H1 (cell line): ENCODE data around the gene MED17. TPM values are rescaled to one million over a fixed set of nuclear protein-coding genes. Genes with fewer than 3 reads are reported as not detected.

Source experiments
- CTCF ChIA-PET: fragments of 300-600 bp; sonication (Branson Sonifier 250); formaldehyde crosslinking; loops from one replicate; lab custom pipeline; 2021; ENCODE audit not compliant: partially characterized antibody; lab: Charles Lee
- POLR2A ChIA-PET: fragments of 300-600 bp; sonication (Branson Sonifier 250); formaldehyde crosslinking; loops from one replicate; lab custom pipeline; 2021; ENCODE audit warnings: inconsistent platforms; ENCODE audit not compliant: partially characterized antibody; lab: Charles Lee
- DNase-seq, 2 experiments: peaks; one replicate each; pipeline versions ENCODE4 v3.0.0 to v3.0.0-alpha.2; 2010 to 2022; ENCODE audit warnings: low spot score in 2 of 2, low read depth in 1 of 2, mixed read lengths in 1 of 2
- FAIRE-seq: peaks from 2 replicates; lab custom pipeline; 2011; peaks lifted over from hg19 to GRCh38; lab: Jason Lieb, UNC
- H2AFZ ChIP-seq: 2 replicates; pipeline ENCODE4 v1.8.1; 2012; ENCODE audit warnings: low read length, inconsistent platforms
- H2AK5ac ChIP-seq: 2 replicates; pipeline ENCODE4 v1.6.1; 2013; ENCODE audit warnings: low read depth, low read length
- H2BK120ac ChIP-seq: replicated peaks from 2 replicates; pipeline ENCODE3; 2013; ENCODE audit warnings: low read depth, low read length, inconsistent platforms
- H2BK12ac ChIP-seq: 2 replicates; pipeline ENCODE4 v1.6.1; 2013; ENCODE audit warnings: low read depth, low read length
- H2BK15ac ChIP-seq: 2 replicates; pipeline ENCODE4 v1.6.1; 2013; ENCODE audit warnings: low read length
- H2BK20ac ChIP-seq: 2 replicates; pipeline ENCODE4 v1.6.1; 2013; ENCODE audit warnings: low read length
- H2BK5ac ChIP-seq: 2 replicates; pipeline ENCODE4 v1.6.1; 2013; ENCODE audit warnings: low read depth, low read length
- H3K14ac ChIP-seq: 2 replicates; pipeline ENCODE4 v1.6.1; 2013; ENCODE audit warnings: inconsistent platforms; ENCODE audit not compliant: insufficient read length
- H3K18ac ChIP-seq: 2 replicates; pipeline ENCODE4 v1.6.1; 2013; ENCODE audit warnings: low read length; ENCODE audit errors: extremely low read depth
- H3K23ac ChIP-seq: 2 replicates; pipeline ENCODE4 v1.6.1; 2013; ENCODE audit warnings: inconsistent platforms; ENCODE audit not compliant: insufficient read length
- H3K23me2 ChIP-seq: 2 replicates; pipeline ENCODE4 v1.6.1; 2013; ENCODE audit warnings: low read depth, low read length
- H3K27ac ChIP-seq: 2 replicates; pipeline ENCODE4 v1.6.1; 2011; ENCODE audit warnings: low read depth, low read length, inconsistent platforms
- H3K27me3 ChIP-seq, 4 experiments: replicated peaks in 1 of 4; 1 replicate in 1 of 4; 2 replicates in 3 of 4; pipeline versions ENCODE4 v1.6.1 to v1.8.1; 2011 to 2013; ENCODE audit warnings: low read length in 3 of 4, mild to moderate bottlenecking in 3 of 4, inconsistent platforms in 2 of 4, mixed read lengths in 2 of 4, moderate library complexity in 1 of 4; ENCODE audit not compliant: control insufficient read depth in 3 of 4, insufficient read depth in 3 of 4; ENCODE audit errors: extremely low read depth in 1 of 4
- H3K36me3 ChIP-seq, 4 experiments: 2 replicates each; pipeline versions ENCODE4 v1.6.1 to v1.8.1; 2011 to 2013; ENCODE audit warnings: mild to moderate bottlenecking in 4 of 4, low read length in 3 of 4, moderate library complexity in 2 of 4, control low read depth in 1 of 4, inconsistent platforms in 1 of 4; ENCODE audit not compliant: insufficient read depth in 4 of 4, control insufficient read depth in 2 of 4
- H3K4ac ChIP-seq: replicated peaks from 2 replicates; pipeline ENCODE3; 2013; ENCODE audit warnings: low read length, low read depth, mixed read lengths, inconsistent platforms; ENCODE audit not compliant: insufficient read length
- H3K4me1 ChIP-seq, 4 experiments: replicated peaks in 1 of 4; 1 replicate in 1 of 4; 2 replicates in 3 of 4; pipeline versions ENCODE4 v1.6.1 to v1.8.1; 2011 to 2013; ENCODE audit warnings: low read length in 3 of 4, inconsistent platforms in 2 of 4, mixed read lengths in 1 of 4; ENCODE audit not compliant: insufficient read depth in 4 of 4, control insufficient read depth in 3 of 4
- H3K4me2 ChIP-seq, 2 experiments: 2 replicates each; pipeline versions ENCODE4 v1.6.1 to v1.8.1; 2011 to 2013; ENCODE audit warnings: low read depth in 2 of 2, low read length in 2 of 2, control low read depth in 1 of 2, inconsistent platforms in 1 of 2, mild to moderate bottlenecking in 1 of 2; ENCODE audit not compliant: insufficient read depth in 1 of 2
- H3K4me3 ChIP-seq, 4 experiments: fragments of 200-600, 300-600 bp in 1 of 4; sonication (generic), shearing (Covaris generic), sonication (Bioruptor Twin) in 1 of 4; 2 replicates each; pipeline versions ENCODE4 v1.5.1 to v1.8.1; 2011 to 2016; ENCODE audit warnings: low read length in 4 of 4, low read depth in 3 of 4, control low read depth in 2 of 4, inconsistent platforms in 2 of 4, mild to moderate bottlenecking in 2 of 4, mixed read lengths in 1 of 4, moderate library complexity in 1 of 4; ENCODE audit not compliant: insufficient read depth in 2 of 4; ENCODE audit errors: extremely low read depth in 1 of 4
- H3K56ac ChIP-seq: replicated peaks from 2 replicates; pipeline ENCODE3; 2013; ENCODE audit warnings: low read depth, mild to moderate bottlenecking, mixed read lengths, low read length, inconsistent platforms; ENCODE audit not compliant: insufficient read length
- H3K79me1 ChIP-seq: 2 replicates; pipeline ENCODE4 v1.6.1; 2013; ENCODE audit warnings: low read depth, low read length, control low read depth
- H3K79me2 ChIP-seq, 2 experiments: 2 replicates each; pipeline versions ENCODE4 v1.6.1 to v1.8.1; 2012 to 2013; ENCODE audit warnings: low read length in 2 of 2, mild to moderate bottlenecking in 2 of 2, inconsistent platforms in 1 of 2; ENCODE audit not compliant: insufficient read depth in 2 of 2, control insufficient read depth in 1 of 2
- H3K9ac ChIP-seq, 4 experiments: replicated peaks in 1 of 4; 1 replicate in 1 of 4; 2 replicates in 3 of 4; pipeline versions ENCODE4 v1.6.1 to v1.8.1; 2011 to 2013; ENCODE audit warnings: low read depth in 3 of 4, low read length in 3 of 4, control low read depth in 2 of 4, mild to moderate bottlenecking in 2 of 4, moderate library complexity in 2 of 4, inconsistent platforms in 1 of 4; ENCODE audit errors: extremely low read depth in 1 of 4
- H3K9me3 ChIP-seq, 2 experiments: 2 replicates each; pipeline versions ENCODE4 v1.6.1 to v1.8.1; 2012 to 2013; ENCODE audit warnings: mild to moderate bottlenecking in 2 of 2, moderate library complexity in 2 of 2, control low read depth in 1 of 2, inconsistent platforms in 1 of 2, low read depth in 1 of 2, low read length in 1 of 2, mixed read lengths in 1 of 2; ENCODE audit not compliant: insufficient read depth in 2 of 2
- H4K20me1 ChIP-seq, 2 experiments: replicated peaks in 1 of 2; 2 replicates each; pipeline versions ENCODE3 to v1.8.1; 2011 to 2013; ENCODE audit warnings: inconsistent platforms in 2 of 2, low read length in 2 of 2, mild to moderate bottlenecking in 1 of 2; ENCODE audit not compliant: insufficient read depth in 2 of 2, control insufficient read depth in 1 of 2
- H4K5ac ChIP-seq: 2 replicates; pipeline ENCODE4 v1.6.1; 2013; ENCODE audit warnings: low read length, low read depth, mixed read lengths, inconsistent platforms; ENCODE audit not compliant: insufficient read length
- H4K8ac ChIP-seq: 2 replicates; pipeline ENCODE4 v1.8.0; 2013; ENCODE audit warnings: mild to moderate bottlenecking, moderate library complexity, low read length, inconsistent platforms; ENCODE audit not compliant: insufficient read depth; ENCODE audit errors: extremely low read depth
- H4K91ac ChIP-seq: replicated peaks from 2 replicates; pipeline ENCODE3; 2013; ENCODE audit warnings: low read length, mixed read lengths, inconsistent platforms; ENCODE audit not compliant: insufficient read length
- ASH2L ChIP-seq: fragments of 200-600, 300-600 bp; sonication (generic); IDR thresholded peaks from one replicate; pipeline ENCODE4 v1.7.1; 2017; ENCODE audit warnings: low read length
- CBX5 ChIP-seq: fragments of 300-800, 300-1000 bp; sonication (generic); IDR thresholded peaks from 2 replicates; pipeline ENCODE4 v1.7.1; 2016; ENCODE audit warnings: antibody characterized with exemption, low read length, low read depth
- CREB1 ChIP-seq: IDR thresholded peaks from 2 replicates; pipeline ENCODE4 v1.6.1; 2012; ENCODE audit warnings: inconsistent platforms
- CTBP2 ChIP-seq: IDR thresholded peaks from 2 replicates; pipeline ENCODE4 v1.7.0; 2011; ENCODE audit warnings: borderline replicate concordance, mild to moderate bottlenecking, moderate library complexity, mixed read lengths, low read length; ENCODE audit not compliant: insufficient read depth, insufficient read length
- FOSL1 ChIP-seq: IDR thresholded peaks from 2 replicates; pipeline ENCODE4 v1.6.1; 2011; ENCODE audit warnings: mild to moderate bottlenecking, low read depth, low read length, moderate library complexity; ENCODE audit not compliant: insufficient read depth
- HDAC6 ChIP-seq: IDR thresholded peaks from one replicate; pipeline ENCODE4 v1.7.1; 2012; ENCODE audit warnings: low read depth, mild to moderate bottlenecking, inconsistent platforms, low read length, moderate library complexity
- KDM4A ChIP-seq: IDR thresholded peaks from one replicate; pipeline ENCODE4 v1.7.1; 2012; ENCODE audit warnings: low read depth, mild to moderate bottlenecking, moderate library complexity, low read length, inconsistent platforms; ENCODE audit not compliant: severe bottlenecking
- POU5F1 ChIP-seq: IDR thresholded peaks from 2 replicates; pipeline ENCODE4 v1.6.1; 2011; ENCODE audit warnings: low read depth, mild to moderate bottlenecking, low read length, moderate library complexity
- RAD21 ChIP-seq, 2 experiments: IDR thresholded peaks in 1 of 2; conservative IDR thresholded peaks in 1 of 2; 2 replicates each; pipeline ENCODE4 v1.6.1; 2011; ENCODE audit warnings: low read depth in 2 of 2, low read length in 2 of 2, improper control_type of control experiment in 1 of 2, inconsistent platforms in 1 of 2, mild to moderate bottlenecking in 1 of 2, moderate library complexity in 1 of 2
- RBBP5 ChIP-seq: IDR thresholded peaks from 2 replicates; pipeline ENCODE4 v1.7.1; 2012; ENCODE audit warnings: low read depth, mild to moderate bottlenecking, inconsistent platforms, low read length, moderate library complexity, borderline replicate concordance
- TEAD4 ChIP-seq: IDR thresholded peaks from 2 replicates; pipeline ENCODE4 v1.6.1; 2012; ENCODE audit warnings: low read depth, low read length, inconsistent platforms, mixed read lengths
- YY1 ChIP-seq: IDR thresholded peaks from 2 replicates; pipeline ENCODE4 v1.6.1; 2011; ENCODE audit warnings: low read depth, mild to moderate bottlenecking, low read length
- WGBS, 2 experiments: shearing (Covaris generic) in 1 of 2; methylation state at CpG; one replicate each; pipeline versions ENCODE4 v1.1.6 to v1.1.7; 2013 to 2015; ENCODE audit warnings: low lambda C conversion rate in 2 of 2, mixed read lengths in 2 of 2, inconsistent platforms in 1 of 2, low coverage in 1 of 2, missing lambda C conversion rate in 1 of 2; ENCODE audit not compliant: insufficient replicate concordance in 2 of 2, insufficient coverage in 1 of 2, insufficient read length in 1 of 2; ENCODE audit errors: extremely low coverage in 1 of 2, missing lambda C conversion rate in 1 of 2; 5-methylcytosine and 5-hydroxymethylcytosine counted together
- polyA plus RNA-seq, 7 experiments: library from polyadenylated mRNA; depleted of rRNA in 3 of 7; stranded (reverse) in 5 of 7; unstranded in 2 of 7; fragments of >200 nt in 5 of 7; fragments of 200-250 nt in 2 of 7; gene quantifications; 1 replicate in 5 of 7; 2 replicates in 1 of 7; 4 replicates in 1 of 7; pipeline versions ENCODE4 v1.2.1 to v1.2.3, GENCODE V29; 2011 to 2013; ENCODE audit warnings: missing spikeins in 2 of 7, mixed read lengths in 2 of 7
- total RNA-seq: library from RNA; stranded (reverse); fragmentation: NEBNext Ultra II Directional; extraction: Animal tissue kit (Norgen Biotek cat#: 25700); gene quantifications from 2 replicates; pipeline ENCODE4 v1.2.1, GENCODE V29; 2021

MED17 gene
- total and polyA plus RNA-seq, 2 of the 8 experiments (the other 6 are each of a cell fraction or from before 2014, with no cell fraction given), result 8.8 to 33.7 TPM

DNA sequence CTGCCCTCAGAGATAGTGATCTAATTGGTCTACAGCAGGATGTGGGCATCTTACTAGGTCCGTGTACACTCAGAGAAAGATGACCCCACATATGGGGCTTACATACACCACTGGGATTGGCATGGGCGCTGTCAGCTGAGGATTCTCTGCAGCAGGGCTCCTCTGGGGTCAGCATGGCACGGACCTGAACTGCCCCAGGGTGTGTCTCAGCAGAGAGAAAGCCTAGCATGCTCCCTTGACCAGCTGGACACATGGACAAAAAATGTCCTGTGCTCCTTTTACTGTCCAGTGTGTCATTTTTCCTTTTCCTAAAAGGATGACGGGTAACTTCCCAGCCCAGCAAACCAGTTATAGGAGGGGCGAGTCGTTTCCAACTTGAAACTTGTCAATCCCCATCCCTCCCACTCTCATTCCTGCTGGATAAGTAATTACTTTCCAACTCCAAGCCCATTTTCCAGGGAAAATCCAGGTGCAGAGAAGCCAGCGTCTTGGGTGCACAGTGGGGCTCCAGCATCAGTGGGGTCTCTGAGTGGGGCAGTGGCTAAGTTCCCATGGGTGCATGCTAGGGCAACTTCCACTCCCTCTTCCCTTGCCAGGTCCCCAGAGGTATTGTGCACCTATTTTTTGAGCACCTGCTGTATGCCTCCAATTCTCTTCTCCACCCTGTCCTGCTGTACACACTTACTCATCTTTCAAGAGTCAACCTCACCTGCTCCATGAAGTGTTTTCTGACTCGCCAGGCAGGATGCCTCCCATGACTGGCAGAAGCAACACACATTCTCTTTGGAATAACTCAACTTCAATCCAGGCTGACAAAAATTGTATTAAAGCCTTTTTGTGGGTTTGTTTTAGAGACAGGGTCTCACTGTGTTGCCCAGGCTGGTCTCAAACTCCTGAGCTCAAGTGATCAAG lies 61.4 kb downstream of the MED17 start:
- no peak overlapping the region for H3K4me2 ChIP-seq
- peaks cover 0 to 3% (median 2%) of the 10 kb centered on the region in 4 experiments; a peak in 3 of 7 replicates for H3K4me1 ChIP-seq
- H2BK15ac ChIP-seq, result no peak overlapping the region
- H4K8ac ChIP-seq, result no peak overlapping the region
- no peak overlapping the region for H4K5ac ChIP-seq
- H4K91ac ChIP-seq, result no peak overlapping the region
- H3K23ac ChIP-seq, result no peak overlapping the region
- ChIA-PET POLR2A (interaction anchor here (2.3 kb wide), 1 partner anchor 104 kb away, joined by 6 read pairs; the partner anchor contains the start of genes C11orf54 and TAF1D), CTCF (interaction anchor here (1.0 to 1.3 kb wide), 3 partner anchors 14 to 17 kb away, joined by 3 to 7 read pairs (median 3); no protein-coding TSS in a partner anchor)
- no peak overlapping the region for H2BK20ac ChIP-seq
- H2BK12ac ChIP-seq, result no peak overlapping the region
- no peak overlapping the region for H3K14ac ChIP-seq
- H2BK5ac ChIP-seq, result no peak overlapping the region
- H3K9ac ChIP-seq, result no peak overlapping the region
- H3K36me3 ChIP-seq, result no peaks in the 10 kb centered on the region
- H2AFZ ChIP-seq, result no peak overlapping the region
- 0 out of 2 replicates have a peak, but pooled peaks cover 3% of the 10 kb centered on the region for H3K23me2 ChIP-seq
- no peak overlapping the region for H2BK120ac ChIP-seq
- DNase-seq, result no peak
- no peak for FAIRE-seq
- no peaks in the 10 kb centered on the region; a peak in 2 of 7 replicates for H3K27me3 ChIP-seq
- H3K18ac ChIP-seq, result no peak overlapping the region
- no peak overlapping the region for H3K4me3 ChIP-seq
- no peak overlapping the region for H3K56ac ChIP-seq
- 78% methylated on average over 8 of the region's 8 CpGs; no CpG with 5 or more reads in 1 of the 2 experiments for WGBS, 2 experiments
- no peaks in the 10 kb centered on the region for H3K79me1 ChIP-seq
- no peaks in the 10 kb centered on the region for H4K20me1 ChIP-seq
- H3K9me3 ChIP-seq, result no peaks in the 10 kb centered on the region
- no peak overlapping the region for H2AK5ac ChIP-seq
- no peak overlapping the region for H3K4ac ChIP-seq
- H3K27ac ChIP-seq, result no peak overlapping the region
- H3K79me2 ChIP-seq, result no peaks in the 10 kb centered on the region
- TF ChIP-seq CREB1 (no peak), RBBP5 (no peak), FOSL1 (no peak), POU5F1 (no peak), ASH2L (no peak), TEAD4 (no peak), YY1 (no peak), CBX5 (no peak), CTBP2 (no peak), RAD21 (IDR thresholded peaks at IDR 0.05 in 1 of 2, conservative IDR thresholded peaks at IDR 0.05 in 1 of 2; ENCODE audit: low read depth in 2 of 2, low read length in 2 of 2) (no peak), HDAC6 (no peak), KDM4A (no peak)
